Loucy (cell line): ENCODE data around the gene CPEB1.

Experiments
- H2AFZ ChIP-seq: fragments of 200-600 bp; sonication (generic); 2 replicates; pipeline ENCODE4 v1.6.0; 2016; ENCODE audit warnings: antibody characterized with exemption, mild to moderate bottlenecking, low read length, moderate library complexity
- H3F3A ChIP-seq: fragments of 200-600 bp; 2 replicates; pipeline ENCODE4 v1.6.0; 2016; ENCODE audit warnings: antibody characterized with exemption, low read depth, mild to moderate bottlenecking
- H3K27me3 ChIP-seq: fragments of 200-600 bp; sonication (generic); 2 replicates; pipeline ENCODE4 v1.6.1; 2014; ENCODE audit warnings: low read length, mild to moderate bottlenecking; ENCODE audit not compliant: insufficient read depth, poor library complexity, severe bottlenecking
- H3K36me3 ChIP-seq: fragments of 200-600 bp; sonication (generic); 2 replicates; pipeline ENCODE4 v1.6.1; 2016; ENCODE audit warnings: low read length; ENCODE audit not compliant: insufficient read depth
- H3K4me1 ChIP-seq: fragments of 200-600 bp; sonication (generic); 2 replicates; pipeline ENCODE4 v1.5.1; 2014; ENCODE audit warnings: low read length, mild to moderate bottlenecking; ENCODE audit not compliant: insufficient read depth, poor library complexity, severe bottlenecking
- H3K4me2 ChIP-seq: fragments of 200-600 bp; sonication (generic); 2 replicates; pipeline ENCODE4 v1.6.0; 2014; ENCODE audit warnings: antibody characterized with exemption, low read length, low read depth, mild to moderate bottlenecking; ENCODE audit not compliant: poor library complexity, severe bottlenecking
- H3K4me3 ChIP-seq: fragments of 200-600 bp; sonication (generic); 2 replicates; pipeline ENCODE4 v1.5.1; 2014; ENCODE audit warnings: low read length, mild to moderate bottlenecking, mixed read lengths; ENCODE audit not compliant: poor library complexity, severe bottlenecking
- H3K79me2 ChIP-seq: fragments of 200-600 bp; sonication (generic); 2 replicates; pipeline ENCODE4 v1.6.1; 2014; ENCODE audit warnings: low read length; ENCODE audit not compliant: insufficient read depth
- H3K9ac ChIP-seq: fragments of 200-600 bp; sonication (generic); 2 replicates; pipeline ENCODE4 v1.6.0; 2014; ENCODE audit warnings: mild to moderate bottlenecking, low read depth, low read length, moderate library complexity; ENCODE audit not compliant: poor library complexity, severe bottlenecking
- H3K9me2 ChIP-seq: fragments of 200-600 bp; sonication (generic); replicated peaks from 2 replicates; pipeline ENCODE4 v1.6.1; 2016; ENCODE audit warnings: low read depth, low read length, mixed read lengths
- H3K9me3 ChIP-seq: fragments of 200-600 bp; sonication (generic); 2 replicates; pipeline ENCODE4 v1.6.1; 2014; ENCODE audit warnings: mild to moderate bottlenecking, antibody characterized with exemption, low read length, low read depth; ENCODE audit not compliant: insufficient read depth
- H4K20me1 ChIP-seq: fragments of 200-600 bp; sonication (generic); 2 replicates; pipeline ENCODE4 v1.6.0; 2014; ENCODE audit warnings: antibody characterized with exemption, low read length, mild to moderate bottlenecking; ENCODE audit not compliant: insufficient read depth, poor library complexity, severe bottlenecking
- CTCF ChIP-seq: fragments of 200-600 bp; sonication (generic); conservative IDR thresholded peaks from 2 replicates; pipeline ENCODE4 v1.5.1; 2014; ENCODE audit warnings: mild to moderate bottlenecking, antibody characterized with exemption, low read length
- EZH2phosphoT487 ChIP-seq: fragments of 200-600 bp; IDR thresholded peaks from 2 replicates; pipeline ENCODE4 v1.6.1; 2018; ENCODE audit warnings: antibody characterized with exemption, mild to moderate bottlenecking, moderate library complexity, borderline replicate concordance

Gene CPEB1

GRCh38 chr15:82572311-82572710 is 74.9 kb downstream of the CPEB1 start:
- Histone ChIP-seq H3K9me3 (no peaks in the 10 kb centered on the region), H3K9ac (no peak overlapping the region), H3K79me2 (no peaks in the 10 kb centered on the region), H3K4me1 (no peaks in the 10 kb centered on the region), H3K9me2 (no peaks in the 10 kb centered on the region), H3K36me3 (no peaks in the 10 kb centered on the region), H3F3A (no peaks in the 10 kb centered on the region), H4K20me1 (no peaks in the 10 kb centered on the region), H3K4me2 (no peak overlapping the region), H2AFZ (no peak overlapping the region), H3K4me3 (no peak overlapping the region), H3K27me3 (no peaks in the 10 kb centered on the region)
- TF ChIP-seq CTCF (no peak), EZH2phosphoT487 (no peak)

DNA sequence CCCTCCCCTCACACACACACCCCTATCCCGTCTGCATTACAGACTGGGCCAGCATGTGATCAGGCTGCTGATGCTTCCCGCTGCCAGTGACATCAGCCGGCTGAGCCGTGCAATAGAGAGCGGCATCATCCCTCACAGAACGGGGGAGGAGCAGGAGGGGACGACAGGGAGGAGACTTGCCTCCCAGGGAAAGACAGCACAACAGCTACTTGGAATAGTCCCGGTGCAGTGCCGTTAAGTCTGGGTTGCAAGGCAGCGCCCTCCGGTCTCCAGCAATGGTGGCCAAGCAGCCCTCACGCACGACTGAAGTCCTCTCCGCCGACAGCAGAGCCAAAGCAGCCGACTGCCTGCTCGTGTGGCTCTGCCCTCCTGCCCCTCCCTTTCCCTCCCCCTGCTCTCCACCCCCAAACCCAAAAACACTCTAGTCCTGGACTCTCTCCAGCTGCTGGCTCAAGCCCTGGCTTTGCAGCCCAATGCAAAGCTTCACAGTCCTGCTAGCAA is 75.4 kb downstream of the CPEB1 start:
- H3K4me3 ChIP-seq, result no peak overlapping the region
- no peaks in the 10 kb centered on the region for H3K9me3 ChIP-seq
- H2AFZ ChIP-seq, result no peak overlapping the region

GRCh38 chr15:82570721-82571508 is 76.2 kb downstream of the CPEB1 start:
- Histone ChIP-seq H4K20me1 (no peaks in the 10 kb centered on the region), H3K9me2 (no peaks in the 10 kb centered on the region), H3K79me2 (no peaks in the 10 kb centered on the region), H3K4me2 (no peak overlapping the region), H2AFZ (no peak overlapping the region), H3K4me3 (no peak overlapping the region), H3K36me3 (no peaks in the 10 kb centered on the region), H3K9me3 (no peaks in the 10 kb centered on the region), H3K9ac (no peak overlapping the region), H3K27me3 (no peaks in the 10 kb centered on the region), H3F3A (no peaks in the 10 kb centered on the region), H3K4me1 (no peaks in the 10 kb centered on the region)
- TF ChIP-seq CTCF (no peak), EZH2phosphoT487 (no peak)

More for the DNA sequence above, 75.4 kb downstream of the CPEB1 start:
- Histone ChIP-seq H3K9ac (no peak overlapping the region), H4K20me1 (no peaks in the 10 kb centered on the region), H3K9me2 (no peaks in the 10 kb centered on the region), H3F3A (no peaks in the 10 kb centered on the region), H3K4me1 (no peaks in the 10 kb centered on the region), H3K79me2 (no peaks in the 10 kb centered on the region), H3K36me3 (no peaks in the 10 kb centered on the region), H3K27me3 (no peaks in the 10 kb centered on the region), H3K4me2 (no peak overlapping the region)
- TF ChIP-seq CTCF (no peak), EZH2phosphoT487 (no peak)
